Right lobe of liver (tissue), 4 donors: Measurements from ENCODE around the gene APP.

Experiments
- POLR2A ChIP-seq: fragments of 450-650 bp; IDR thresholded peaks from one replicate; pipeline ENCODE4 v1.6.1; 2017; ENCODE audit warnings: antibody characterized with exemption, mild to moderate bottlenecking
- TF ChIP-seq, protein P1 (sequence below), 4 donors: fragments of 200-600 bp in 3 of 4; fragments of 450-650 bp in 1 of 4; IDR thresholded peaks; one replicate each; pipeline versions ENCODE4 v1.5.1 to v1.8.0; 2016 to 2022; ENCODE audit warnings: antibody characterized with exemption in 4 of 4, mild to moderate bottlenecking in 2 of 4
- donor health status: DM: no; HTN: no; CAD: no.
- donor health status: DM: no; HTN: no; CAD: no.
- donor health status: DM: no; HTN: yes; CAD: no.

DNA sequence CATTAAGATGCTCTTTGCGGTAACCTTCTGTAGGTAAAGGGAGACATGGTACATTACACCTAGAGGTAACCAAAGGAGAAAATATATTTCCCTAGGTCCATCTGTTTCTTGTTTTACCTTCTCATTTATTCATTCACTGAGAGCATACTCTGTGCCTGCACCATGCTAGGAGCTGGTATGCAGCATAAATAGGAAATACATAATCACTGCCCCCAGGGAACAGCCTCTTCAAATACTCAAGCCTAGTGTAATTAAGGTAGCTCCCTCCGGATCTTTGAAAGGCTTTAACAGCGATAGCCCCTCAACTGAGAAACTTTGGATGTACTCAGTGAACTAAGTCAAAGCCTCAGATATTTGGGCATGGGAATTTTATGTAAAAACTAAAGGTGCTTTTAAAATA lies 312.2 kb downstream of the APP start:
- TF ChIP-seq, protein P1, sequence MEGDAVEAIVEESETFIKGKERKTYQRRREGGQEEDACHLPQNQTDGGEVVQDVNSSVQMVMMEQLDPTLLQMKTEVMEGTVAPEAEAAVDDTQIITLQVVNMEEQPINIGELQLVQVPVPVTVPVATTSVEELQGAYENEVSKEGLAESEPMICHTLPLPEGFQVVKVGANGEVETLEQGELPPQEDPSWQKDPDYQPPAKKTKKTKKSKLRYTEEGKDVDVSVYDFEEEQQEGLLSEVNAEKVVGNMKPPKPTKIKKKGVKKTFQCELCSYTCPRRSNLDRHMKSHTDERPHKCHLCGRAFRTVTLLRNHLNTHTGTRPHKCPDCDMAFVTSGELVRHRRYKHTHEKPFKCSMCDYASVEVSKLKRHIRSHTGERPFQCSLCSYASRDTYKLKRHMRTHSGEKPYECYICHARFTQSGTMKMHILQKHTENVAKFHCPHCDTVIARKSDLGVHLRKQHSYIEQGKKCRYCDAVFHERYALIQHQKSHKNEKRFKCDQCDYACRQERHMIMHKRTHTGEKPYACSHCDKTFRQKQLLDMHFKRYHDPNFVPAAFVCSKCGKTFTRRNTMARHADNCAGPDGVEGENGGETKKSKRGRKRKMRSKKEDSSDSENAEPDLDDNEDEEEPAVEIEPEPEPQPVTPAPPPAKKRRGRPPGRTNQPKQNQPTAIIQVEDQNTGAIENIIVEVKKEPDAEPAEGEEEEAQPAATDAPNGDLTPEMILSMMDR (IDR thresholded peaks at IDR 0.05) = no peak
- TF ChIP-seq POLR2A = no peak
